GM18867 (cell line): ENCODE results near the gene SLC7A8.

Experiments used
- ATAC-seq: cut with Tn5 transposase; IDR thresholded peaks from one replicate; pipeline ENCODE4 v1.9.1; 2021; ENCODE audit warnings: mild to moderate bottlenecking, moderate library complexity; ENCODE audit not compliant: unreplicated experiment

Gene SLC7A8

DNA sequence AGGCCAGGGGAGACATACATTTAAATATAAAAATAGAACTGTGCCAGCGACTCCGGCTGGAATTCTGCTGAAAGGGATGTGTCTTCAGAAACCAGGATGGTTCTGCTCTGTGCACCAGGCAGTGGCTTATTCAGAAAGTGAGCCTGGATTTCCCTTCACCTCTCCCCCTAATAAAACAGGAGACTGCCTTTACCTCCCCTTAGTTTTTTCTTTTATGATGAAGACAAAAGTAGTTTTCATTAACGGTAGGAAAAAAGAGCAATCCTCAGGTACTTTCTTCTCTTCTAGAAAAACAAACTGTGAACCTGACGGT lies 346 bp downstream of the SLC7A8 start:
- no peak for ATAC-seq

DNA sequence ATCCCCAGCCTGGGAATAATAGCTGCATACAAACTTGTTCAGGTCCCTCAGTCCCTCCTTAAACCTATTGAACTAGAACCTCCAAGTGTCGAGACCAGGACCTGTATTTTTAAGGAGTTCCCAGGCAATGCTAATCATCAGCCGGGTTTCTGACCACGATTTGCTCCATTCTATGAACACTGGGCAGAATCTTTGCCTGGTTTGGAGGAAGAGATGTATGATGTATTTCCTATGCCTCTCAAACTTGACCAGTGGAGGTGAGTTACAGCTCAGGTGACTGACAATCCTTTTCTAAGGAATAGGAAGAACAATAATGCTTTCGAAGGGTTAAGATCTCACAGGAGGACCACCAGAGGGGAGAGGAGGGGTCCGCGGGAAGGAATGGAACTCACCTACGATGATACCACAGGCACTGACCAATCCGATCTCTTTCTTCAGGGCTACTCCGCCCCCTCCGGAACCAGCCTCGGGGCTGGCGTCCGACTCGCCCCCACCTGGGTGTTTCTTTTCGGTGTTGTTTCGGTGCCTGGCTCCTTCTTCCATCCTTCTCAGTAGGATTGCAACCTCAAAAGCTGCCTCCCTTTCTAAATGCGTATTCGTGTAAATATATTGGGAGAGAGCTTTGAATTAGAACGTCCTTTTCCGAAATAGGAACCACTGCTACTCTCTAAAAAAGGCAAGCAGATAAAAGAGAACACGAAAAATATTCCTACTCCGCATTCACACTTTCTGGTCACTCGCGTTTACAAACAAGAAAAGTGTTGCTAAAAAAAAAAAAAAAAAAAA lies 895 bp downstream of the SLC7A8 start:
- ATAC-seq, result no peak

DNA sequence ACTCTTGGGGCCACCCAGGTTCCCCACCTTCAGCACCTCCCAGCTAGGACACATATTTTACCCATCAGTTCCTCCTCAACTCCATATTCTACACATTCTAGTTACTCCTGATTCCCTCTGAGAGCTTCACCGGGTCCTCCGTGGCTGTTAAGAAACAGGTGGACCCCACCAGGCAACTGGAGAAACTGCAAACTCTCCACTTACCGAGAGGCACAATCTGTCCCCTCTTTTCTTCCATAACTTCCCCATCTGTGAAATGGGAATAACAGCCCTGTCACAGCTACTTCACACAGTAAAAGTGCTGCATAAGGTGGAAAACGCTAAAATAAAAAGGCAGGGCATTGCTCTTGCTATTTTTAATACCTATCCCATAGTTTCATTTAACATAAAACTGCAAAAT lies 1.5 kb downstream of the SLC7A8 start:
- no peak for ATAC-seq

DNA sequence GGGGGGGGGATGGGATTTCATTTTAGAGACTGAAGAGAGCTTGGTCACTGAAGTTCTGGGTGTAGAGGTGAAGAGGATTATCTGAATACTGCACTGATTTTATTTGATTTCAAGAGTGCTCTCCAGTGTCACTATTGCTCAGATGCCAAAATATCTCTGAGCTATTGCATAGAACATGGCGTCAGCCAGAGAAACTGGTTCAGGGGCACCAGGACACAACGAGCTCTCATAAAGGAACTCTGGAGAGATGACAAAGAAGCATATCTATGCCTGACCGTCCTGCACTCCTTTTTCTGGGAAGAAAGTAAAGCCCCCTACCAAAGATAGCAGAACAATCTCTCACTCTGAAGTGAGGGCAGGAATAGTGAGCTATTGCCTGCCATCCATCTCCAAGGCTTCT lies 2.0 kb downstream of the SLC7A8 start:
- ATAC-seq, result no peak

DNA sequence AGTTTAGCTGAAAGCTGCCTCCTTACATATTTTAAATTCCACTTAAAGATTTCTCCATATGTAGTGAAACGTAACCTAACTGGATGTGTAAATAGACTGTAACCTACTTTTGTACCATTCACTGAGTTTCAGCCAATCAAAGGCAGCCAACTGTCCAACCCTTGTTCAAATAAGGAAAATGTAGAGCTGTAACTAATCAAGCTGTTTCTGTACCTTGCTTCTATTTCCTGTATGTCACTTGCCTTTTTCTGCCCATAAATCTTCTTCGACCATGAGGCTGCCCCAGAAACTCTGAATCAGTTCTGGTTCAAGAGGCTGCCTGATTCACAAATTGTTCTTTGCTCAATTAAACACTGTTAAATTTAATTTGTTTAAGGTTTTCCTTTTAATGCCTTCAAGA lies 6.3 kb downstream of the SLC7A8 start:
- ATAC-seq, result no peak

DNA sequence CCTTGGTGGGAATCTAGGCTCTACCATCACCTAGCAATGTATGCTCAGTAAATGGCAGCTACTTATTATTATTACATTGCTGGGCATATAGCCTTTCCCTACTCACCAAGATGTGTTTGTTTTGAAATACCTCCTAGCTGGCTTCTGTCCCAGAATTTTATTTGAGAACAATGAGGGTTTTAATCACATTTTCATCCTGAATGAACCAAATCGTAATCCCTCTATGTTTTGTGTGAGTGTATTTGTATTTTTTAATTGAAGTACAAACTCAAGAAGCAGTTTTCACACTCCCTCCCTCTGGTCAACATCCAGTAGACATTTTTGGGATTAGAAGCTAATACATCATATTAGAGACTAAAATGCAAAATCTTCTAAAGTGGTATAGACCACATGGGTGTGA lies 7.6 kb downstream of the SLC7A8 start:
- ATAC-seq, result no peak

DNA sequence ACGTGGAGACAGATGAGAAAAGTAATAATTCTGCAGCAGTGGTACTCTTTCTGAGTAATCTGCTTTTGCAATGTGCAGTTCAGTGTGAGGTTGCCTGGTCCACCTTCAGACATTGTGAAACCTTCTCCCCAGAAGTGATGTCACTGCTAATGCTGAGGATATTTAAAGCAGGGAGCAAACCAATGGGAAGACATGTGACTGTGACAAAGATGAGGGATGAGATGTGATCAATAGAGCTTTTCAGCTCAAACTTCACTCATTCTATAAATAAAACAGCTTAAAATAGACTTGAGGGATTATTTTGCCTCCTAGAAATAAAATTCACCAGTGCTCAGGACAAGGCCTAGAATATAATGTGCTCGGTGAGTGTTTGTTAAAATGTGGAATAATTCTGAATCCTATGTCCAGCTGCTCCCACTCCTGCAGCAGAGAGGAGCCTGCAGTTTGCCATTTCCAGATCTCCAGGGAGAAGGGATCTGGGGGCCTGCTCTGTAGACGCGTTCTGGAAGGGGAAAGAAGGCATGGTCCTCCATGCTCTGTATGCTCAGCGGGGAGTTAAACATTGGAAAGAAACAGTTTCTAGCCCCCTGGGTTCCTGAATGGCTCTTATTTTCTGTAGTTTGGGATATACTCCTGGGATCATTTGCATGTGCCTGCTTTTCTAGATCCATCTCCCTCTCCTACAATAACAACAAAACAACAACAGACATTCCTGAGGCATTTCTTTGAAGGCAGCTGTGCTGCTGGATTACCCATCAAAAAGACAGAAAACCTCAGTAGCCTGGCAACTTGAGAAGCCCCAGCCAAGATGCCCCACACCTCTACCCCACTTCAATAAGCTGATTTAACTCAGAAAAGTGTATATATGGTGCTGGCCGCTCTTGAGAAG lies 8.9 kb downstream of the SLC7A8 start:
- ATAC-seq, result no peak

DNA sequence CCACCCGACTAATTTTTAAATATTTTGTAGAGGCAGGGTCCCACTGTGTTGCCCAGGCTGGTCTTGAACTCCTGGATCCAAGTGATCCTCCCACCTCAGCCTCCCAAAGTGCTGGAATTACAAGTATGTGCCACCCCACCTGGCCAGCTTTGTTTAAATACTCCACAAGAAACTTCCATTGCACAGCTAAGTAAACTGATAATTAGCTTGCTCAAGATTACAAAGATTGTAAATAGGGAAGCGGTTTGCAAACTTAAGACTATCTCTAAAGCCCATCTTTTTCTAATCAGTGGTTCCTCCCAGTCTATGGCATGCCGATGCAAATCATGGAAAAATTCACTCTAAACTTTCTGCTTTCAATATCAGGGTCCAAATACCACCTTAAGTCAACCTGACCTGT lies 9.7 kb downstream of the SLC7A8 start:
- no peak for ATAC-seq

DNA sequence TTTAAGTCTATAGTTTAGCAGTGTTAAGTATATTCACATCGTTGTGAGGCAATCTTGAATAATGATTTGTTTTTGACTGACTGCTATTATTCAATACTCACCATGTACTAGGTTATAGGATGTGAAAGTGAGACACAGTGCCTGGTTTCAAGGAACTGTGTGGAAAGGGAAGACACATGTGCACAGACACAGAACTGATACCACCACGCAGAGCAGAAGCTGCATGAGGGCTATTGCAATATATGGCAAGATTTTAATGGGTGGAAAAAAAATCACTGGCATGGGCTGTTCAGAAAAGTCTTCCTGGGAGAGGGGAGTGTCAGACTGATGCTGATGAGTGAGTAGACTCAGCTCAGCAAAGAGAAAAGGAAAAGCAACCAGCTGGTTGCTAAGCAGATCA lies 10.4 kb downstream of the SLC7A8 start:
- ATAC-seq, result no peak

DNA sequence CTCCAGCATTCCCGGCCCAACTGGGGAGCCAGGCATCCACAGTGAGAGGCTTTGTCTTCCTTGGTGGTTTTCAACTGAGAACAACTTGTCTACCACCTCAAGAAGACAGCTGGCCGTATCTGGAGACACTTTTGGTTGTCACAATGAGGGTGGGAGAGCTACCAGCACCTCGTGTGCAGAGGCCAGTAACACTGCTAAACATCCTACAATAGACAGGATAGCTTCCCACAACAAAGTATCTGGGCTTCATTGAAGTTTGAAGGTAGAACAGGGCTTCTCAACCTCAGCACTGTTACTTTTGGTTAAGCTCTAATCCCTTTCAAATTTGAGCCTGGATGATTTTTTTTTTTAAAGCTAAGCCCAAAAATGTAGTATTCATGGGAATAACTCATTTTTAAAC lies 10.9 kb downstream of the SLC7A8 start:
- no peak for ATAC-seq

DNA sequence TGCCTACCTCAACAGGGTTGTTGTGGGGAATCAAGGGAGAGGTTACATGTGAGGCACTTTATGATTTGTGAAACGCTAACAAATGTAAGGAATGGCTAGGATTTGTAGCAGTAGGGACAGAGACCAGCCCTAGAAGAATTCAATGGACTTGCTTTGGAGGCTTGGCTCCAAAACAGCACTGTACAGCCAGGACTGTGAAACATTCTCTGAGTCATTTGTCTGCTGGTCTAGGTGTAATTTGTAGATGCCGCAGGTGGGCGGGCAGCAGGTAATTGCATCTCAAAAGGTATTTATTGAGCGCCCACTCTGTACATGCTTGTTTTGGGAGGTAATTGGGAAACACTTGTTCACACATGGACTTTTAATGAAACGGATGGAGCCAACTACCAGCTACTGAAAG lies 11.4 kb downstream of the SLC7A8 start:
- ATAC-seq, result no peak

DNA sequence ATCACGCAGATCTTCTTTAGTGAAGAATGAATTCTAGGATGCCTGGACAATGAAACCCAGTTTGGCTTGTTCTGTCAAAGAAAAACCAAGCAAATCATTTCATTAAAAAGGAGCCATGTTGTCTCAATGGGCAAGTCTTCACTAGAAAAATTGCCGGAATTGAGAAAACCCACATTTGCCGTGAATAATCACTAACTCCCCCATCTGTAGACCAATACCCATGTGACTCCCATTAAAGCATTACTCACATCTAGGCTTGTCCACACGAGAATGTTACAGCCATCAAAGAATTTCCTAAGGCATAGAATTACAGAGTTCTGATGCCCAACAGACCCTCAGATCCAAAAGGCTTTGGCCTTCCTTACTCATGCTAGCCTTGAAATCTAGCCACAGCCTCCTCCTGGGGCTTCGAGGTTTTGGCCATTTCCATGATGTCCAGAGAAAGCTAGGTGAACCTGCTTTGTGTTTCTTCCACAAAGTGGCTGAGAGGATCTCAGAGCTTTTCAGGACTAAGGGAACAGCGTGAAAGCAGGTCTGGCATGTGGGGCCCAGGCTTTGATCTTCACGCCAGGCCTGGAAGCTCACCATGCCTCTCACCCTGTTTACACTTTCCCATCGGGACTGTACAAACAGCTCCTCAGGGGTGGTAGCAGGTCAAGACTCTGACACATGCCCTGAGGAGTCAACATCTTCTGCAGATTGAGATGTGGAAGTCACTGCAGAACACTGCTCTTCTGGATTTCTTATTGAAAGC lies 12.1 kb downstream of the SLC7A8 start:
- no peak for ATAC-seq

DNA sequence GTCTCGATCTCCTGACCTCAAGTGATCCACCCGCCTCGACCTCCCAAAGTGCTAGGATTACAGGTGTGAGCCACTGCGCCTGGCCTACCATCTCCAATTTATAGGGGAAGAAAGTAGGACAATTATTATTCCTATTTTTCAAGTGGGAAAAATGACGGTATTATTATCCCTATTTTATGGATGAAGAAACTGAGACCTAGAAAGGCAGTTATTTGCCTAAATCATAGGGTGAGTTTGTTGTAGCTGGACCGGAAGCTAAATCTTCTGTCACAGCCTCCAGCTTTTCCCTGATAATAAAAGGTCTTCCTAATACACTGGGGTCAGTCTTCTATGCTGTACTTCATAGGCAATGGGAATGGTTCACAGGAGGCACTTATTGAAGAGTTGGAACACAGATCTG lies 13.8 kb downstream of the SLC7A8 start:
- ATAC-seq, result no peak

DNA sequence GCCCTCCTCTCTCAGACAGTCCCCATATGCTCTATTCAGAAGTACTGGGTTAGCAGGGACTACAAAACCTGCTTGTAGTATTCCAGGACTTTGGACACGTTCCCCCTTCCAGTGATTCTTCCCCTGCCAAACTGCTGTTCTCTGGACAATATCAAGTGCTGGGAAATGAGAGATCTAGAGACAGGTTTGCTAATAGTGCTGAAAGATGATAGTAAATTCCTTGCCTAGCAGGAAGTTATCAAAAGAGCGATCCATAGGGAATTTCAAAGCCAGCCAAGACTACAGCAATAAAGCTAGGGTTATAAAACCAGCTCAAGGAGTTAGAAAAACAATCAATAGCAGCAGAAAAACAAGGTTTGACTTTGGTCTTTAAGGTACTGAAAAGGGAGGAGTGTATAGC lies 15.2 kb downstream of the SLC7A8 start:
- ATAC-seq, result no peak

DNA sequence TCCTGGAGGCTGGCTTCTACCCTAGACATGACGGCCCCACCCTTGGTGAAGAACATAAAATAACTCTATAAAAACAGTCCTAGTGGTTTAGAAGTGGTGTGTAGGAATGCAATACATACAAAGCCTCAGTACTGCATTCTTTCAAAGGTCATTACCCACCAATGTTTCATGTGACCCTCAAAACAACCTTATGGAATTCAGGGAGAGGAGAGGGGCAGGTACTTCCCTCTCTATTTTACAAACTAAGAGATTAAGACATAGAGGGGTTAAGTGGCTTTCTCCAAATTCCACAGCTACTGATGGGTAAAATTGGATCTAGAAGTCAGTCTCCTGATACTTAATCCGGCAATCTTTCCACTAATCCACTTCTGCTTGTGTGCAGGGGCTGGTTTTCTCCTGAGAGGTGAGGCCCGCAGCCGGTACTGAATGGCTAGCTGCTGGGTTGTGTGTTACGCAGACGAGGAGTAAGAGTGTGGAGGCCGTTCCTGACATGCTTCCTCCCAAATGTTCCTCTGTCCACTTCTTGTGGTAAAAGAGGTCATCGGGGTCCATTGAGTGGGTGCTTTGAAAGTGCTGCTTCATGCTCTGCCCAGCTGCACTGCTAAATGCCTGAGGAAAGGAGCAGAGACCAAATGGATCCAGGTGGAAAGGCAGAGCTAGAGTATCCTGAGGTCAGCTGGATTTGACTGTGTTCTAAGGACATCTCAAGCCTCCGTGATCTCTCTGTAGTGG lies 16.2 kb downstream of the SLC7A8 start:
- ATAC-seq, result no peak

DNA sequence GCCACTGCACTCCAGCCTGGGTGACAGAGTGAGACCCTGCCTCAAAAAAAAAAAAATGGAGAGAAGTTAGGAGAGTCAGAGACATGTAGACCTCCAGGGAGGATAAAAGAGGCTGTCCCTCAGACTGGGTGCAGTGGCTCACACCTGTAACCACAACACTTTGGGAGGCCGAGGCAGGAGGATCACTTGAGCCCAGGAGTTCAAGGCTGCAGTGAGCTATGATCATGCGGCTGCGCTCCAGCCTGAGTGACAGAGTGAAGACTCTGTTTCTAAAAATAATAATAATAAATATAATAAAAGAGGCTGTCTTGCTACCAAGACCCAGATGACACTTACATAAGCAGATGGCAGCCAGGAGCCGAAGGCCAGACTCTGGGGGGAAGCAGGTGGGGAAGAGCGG lies 18.5 kb downstream of the SLC7A8 start:
- ATAC-seq, result no peak

DNA sequence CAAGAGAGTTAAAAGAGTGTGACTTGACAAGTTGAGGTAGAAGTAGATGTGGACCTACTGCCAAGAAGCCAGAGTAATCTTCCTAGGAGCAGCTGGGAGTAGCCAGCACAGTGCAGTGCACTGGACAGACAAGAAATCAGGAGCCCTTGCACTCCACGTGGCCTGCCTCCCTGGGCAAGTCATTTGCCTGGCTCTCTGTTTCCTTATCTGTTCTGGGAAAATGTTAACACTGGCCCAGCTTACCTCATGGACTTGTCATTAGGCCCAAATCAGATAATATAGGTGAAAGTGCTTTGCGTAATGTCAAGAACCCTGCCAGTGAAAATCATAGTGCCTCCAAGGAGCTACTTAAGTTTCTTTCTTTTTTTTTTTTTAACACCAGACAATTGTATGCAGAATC lies 19.2 kb downstream of the SLC7A8 start:
- no peak for ATAC-seq

DNA sequence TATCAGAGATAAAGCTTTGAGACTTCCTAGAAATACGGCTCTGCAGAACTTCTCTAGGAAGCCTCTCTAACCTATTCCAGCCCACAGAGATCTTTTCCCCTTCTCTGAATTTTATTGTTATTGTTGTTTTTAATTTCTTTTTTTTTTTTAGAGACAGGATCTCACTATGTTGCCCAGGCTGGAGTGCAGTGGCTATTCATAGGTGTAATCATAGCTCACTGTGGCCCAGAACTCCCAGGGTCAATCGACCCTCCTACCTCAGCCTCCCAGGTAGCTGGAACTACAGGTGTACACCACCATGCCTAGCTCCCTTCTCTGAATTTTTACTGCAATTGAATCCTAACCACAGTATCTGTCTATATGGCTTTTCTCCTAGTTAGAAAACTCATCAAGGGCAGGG lies 19.6 kb downstream of the SLC7A8 start:
- ATAC-seq, result no peak

DNA sequence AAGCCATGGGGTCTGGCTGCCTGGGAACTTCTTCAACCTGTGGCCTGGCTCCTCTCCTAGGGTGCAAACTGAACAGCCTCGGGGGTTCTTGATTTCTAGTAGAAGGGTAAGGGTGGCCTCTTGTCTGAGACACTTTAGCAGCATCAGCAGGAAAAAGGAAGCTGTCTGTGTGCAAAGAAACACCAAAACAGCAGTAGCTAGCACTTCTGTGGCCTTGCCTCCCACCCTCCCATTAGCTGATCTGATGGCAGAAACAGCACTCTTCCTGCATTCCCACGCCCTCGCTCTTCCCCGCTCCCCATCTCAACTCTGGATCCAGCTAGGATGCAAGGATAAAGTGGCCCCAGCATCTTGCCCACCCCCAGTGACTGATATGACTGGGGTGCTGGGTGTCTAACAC lies 20.7 kb downstream of the SLC7A8 start:
- ATAC-seq, result no peak

DNA sequence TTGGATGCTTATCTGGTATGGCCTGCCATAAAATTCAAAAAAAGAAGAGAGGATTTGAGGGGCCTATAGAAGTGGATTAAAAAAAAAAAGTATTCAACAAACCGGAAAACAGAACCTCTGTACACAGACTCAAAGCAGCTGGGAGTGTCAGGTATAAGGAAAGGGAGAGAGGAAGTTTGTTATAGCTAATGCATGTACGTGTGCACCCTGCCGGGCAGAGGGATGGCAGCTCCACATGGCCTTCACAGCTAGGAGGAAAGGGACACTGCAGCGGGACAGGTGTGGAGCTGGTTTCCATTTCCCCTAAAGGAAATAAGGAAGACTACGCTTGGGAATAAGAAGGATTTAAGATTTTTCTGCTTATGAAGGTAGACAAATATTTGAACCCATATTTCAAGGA lies 21.5 kb downstream of the SLC7A8 start:
- no peak for ATAC-seq

DNA sequence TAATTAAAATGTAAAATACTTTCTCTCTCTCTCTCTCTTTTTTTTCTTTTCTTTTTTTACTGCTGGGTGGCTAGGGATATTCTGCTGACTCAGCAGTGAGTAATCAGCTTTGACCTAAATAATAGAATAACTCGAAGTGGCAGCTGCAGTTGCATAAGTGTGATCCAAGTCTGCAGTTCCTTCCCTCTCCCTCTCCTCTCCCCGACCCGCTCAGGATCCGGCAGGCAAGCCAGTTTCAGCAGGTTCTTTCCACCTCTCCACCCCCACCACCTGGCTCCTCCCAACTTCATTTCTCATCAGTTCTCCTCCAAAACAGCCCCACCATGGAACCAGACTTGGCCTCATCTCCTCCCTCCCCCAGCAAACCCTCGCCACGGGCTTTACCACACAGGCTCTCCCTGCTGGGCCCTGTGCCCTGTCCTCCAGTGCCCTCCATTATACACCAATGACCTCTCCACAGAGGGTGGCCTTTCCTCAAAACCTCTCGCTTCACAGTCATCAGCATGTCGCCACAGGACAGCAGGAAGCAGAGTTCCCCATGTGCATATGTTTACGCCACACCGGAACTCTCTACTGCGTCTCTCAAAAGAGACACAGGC lies 22.4 kb downstream of the SLC7A8 start:
- ATAC-seq, result no peak
